Stimulated activated CD8-positive, alpha-beta memory T cell treated with anti-CD3 and anti-CD28 coated beads, Interleukin-7, amount 100 ng/mL, for 24 hours (primary cell): ENCODE measurements around the gene CDHR2.
"Not testable (repeated sequence)": the region's sequence is repeated elsewhere in the genome, so short reads cannot be mapped to it uniquely, and the experiment has no call there.

ENCODE experiments used
- DNase-seq: peaks from one replicate; pipeline ENCODE4 v3.0.0-alpha.2; 2020; ENCODE audit warnings: low read depth

Gene CDHR2

GRCh38 chr5:176596689-176597416 lies 47.7 kb downstream of the CDHR2 start:
- no peak for DNase-seq

DNA sequence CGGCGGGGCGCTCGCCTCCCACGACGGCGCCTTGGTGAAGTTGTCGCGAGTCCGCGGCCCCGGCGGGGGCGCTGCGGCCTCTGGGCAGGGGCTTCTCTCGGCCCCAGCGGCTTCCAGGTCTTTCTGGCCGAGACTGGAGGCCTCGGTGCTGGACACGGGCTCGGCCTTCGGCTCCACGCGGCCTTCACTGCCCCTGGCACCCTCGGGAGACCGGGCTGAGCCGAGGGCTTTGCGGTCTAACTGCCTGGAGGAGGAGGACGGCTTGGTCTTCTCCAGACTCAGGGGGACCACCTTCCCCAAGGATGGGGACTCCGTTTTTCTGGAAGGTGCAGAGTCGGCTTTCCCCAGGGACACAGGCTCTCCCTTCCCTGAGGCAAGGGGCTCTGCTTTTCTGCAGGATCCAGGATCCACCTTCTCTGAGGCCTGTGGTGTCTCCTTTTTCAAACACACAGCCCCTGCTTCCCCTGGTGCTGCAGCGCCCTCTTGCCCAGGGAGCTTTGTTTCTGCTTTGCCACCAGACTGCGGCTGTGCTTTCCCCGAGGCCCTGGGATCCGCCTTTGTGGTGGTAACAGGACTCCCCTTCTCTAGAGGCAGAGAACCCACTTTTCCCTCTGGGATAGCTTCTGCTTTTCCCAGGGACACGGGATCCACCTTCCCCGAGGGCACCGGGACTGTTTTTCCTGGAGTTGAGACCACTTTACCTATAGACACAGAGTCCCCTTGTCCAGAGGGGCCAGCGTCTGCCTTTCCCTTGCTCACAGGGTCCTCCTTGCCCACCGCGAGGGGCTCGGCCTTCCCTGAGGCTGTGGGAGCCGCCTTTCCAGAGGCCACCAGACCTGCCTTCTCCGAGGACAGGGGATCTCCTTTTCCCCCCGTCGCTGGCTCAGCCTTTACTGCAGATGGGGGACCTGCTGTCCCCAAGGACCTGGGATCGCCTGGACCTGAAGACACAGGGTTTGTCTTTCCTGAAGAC lies 48.6 kb downstream of the CDHR2 start:
- DNase-seq = no peak

DNA sequence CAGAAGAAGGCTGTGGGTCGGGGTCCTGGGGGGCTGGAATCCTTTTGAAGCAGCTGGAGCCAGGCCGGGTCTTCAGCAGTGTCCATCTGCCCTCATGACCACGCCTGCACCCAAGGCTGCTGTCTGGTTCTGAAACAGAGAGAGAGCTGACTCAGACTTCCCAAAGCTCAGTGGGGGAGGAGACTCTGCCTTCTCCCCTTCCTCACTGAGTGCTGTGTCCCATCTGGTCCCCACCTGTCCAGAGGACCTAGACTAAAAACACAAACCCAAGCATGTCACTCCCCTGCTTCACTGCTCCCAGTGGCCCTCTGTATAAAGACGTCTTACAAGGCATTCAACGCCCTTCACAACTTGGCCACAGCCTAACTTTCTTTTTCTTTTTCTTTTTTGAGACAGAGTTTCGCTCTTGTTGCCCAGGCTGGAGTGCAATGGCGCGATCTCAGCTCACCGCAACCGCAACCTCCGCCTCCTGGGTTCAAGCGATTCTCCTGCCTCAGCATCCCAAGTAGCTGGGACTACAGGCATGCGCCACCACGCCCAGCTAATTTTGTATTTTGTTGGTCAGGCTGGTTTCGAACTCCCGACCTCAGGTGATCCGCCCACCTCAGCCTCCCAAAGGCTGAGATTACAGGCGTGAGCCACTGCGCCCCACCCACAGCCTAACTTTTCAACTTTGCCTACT lies 50.7 kb downstream of the CDHR2 start:
- DNase-seq = not testable (repeated sequence)

- DNase-seq = no peak
Measured at GRCh38 chr5:176601901-176602482, 52.9 kb downstream of the CDHR2 start.

GRCh38 chr5:176603091-176603490 lies 53.9 kb downstream of the CDHR2 start:
- DNase-seq = no peak

DNA sequence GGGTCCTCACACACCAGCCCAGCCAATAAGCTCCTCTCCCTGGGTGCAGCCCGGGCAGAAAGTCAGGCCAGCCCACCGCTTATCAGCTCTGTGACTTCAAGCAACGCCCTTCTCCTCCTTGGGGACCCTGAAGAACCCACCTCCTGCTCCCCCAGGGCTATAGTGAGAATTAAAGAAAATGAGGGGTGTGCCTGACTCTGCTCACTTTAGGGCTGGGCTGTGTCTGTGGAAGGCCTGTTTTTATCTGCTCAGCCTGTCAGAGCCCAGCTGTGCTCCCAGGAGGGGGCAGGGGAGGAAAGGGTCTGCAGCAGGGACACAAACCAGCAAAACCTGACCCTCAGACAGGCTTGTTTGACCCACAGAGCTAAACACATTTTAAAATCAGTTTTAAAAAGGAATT lies 56.9 kb downstream of the CDHR2 start:
- DNase-seq = no peak

DNA sequence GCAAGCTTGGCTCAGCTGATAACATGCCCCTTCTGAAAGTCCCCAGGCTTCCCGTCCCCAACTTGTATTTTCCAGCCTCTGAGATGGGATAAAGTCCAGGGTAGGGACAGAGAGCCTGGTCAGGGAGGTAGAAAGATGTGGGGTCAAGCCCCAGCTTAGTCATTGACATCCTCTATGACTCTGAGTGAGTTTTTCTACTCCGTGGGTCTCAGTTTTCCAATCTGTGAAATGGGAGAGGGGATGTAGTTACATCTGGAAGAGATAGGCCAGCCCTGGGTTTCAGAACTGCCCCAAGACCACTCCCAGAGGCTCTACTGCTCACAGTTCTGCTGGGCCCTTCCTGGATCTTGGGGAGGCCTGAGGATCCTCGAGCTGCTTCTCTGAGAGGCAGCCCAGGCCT lies 57.7 kb downstream of the CDHR2 start:
- no peak for DNase-seq

GRCh38 chr5:176608142-176608705 lies 59.1 kb downstream of the CDHR2 start:
- DNase-seq = no peak

- no peak for DNase-seq
Measured at GRCh38 chr5:176608937-176609723, 60.0 kb downstream of the CDHR2 start.

DNA sequence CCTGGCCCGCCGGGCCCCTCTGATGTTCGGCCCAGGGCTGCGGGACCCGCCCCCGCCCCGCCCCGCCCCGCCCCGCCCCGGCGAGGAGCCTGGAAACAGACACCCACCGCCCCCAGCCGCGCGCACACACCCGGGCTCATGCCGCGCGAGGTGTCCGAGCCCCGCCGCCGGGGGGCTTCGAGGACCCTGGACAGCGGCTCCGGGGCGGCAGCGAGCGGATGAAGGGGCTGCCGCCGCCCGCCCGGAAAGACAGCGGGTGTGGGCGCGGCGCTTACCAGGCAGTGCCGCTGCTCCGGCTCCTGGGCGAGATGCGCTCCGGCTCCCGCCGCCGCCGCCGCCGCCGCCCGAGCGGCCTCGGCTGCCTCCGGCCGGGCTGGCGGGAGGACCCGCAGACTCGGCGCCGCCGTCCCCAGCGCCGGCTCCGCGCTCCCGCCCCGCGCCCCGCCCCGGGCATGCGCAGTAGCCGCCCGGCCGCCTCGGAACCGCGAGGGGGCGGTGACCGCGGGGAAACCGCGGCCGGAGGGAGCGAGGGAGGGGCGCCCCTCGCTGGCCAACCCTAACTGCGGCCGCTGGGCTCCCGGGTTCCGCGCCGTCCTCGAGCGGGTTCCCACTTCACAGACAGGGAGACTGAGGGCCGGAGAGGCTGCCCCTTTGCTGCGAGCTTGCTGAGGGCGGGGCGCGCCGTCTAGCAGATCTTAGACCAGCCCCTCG lies 60.7 kb downstream of the CDHR2 start, which contains the start of gene GPRIN1:
Gene GPRIN1, minus strand, starts transcription at position 433 of the 711 bp plus-strand sequence. CDS start 10,322 bp downstream, outside the sequence.
- DNase-seq = peak; percentile 28

DNA sequence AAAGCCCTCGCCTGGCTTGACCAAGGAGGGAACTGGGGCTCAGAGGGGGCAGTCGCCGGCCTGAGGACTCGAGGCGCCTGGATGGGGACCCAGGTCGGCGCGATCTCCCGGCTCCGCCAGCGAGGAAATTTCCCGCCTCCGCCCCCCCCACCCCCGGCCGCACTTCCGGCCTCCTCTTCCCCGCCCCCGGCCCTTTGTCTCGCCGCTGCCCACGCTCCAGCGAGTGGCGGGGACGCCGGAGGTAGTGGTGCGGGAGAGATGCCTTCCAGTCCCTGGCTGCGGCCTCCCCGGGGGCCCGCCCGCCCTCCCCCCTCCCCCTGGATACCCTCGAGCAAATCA lies 61.3 kb downstream of the CDHR2 start:
- no peak for DNase-seq

DNA sequence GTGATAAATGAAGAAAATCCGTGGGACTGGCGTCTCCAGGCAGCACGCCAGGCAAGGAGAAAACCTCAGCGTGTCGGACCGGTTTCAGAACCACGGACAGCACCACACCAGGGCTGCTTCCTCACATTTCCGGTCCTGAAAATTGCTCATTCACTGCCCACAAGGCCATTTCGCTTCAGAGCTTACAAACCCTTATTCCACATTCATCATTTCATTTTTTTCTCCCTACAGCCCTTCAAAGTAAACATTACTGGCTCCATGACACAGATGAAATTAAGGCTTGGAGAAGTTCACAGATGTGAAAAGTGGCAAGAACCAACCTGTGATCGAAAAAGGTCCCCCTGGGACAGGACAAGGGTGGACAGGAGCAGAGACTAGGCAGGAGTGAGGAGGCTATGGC lies 62.3 kb downstream of the CDHR2 start:
- DNase-seq = no peak

DNA sequence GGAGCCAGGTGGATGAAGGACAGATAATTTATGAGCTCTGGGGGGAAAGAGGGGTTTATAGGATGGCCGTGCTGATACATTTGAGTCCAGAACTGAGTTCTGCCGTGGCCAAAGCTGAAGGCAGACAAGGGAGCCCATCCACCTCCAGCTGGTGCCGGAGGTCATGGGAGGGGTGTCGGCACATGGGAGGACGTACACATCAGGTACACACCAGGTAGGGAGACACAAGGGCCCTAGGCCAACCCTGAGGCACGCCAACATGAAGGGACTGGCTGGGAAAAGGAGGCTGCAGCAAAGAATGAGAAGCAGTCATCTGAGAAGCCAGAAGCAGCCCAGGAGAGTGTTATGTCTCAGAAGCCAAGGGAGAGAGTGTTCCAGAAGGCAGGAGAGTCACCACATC lies 62.9 kb downstream of the CDHR2 start:
- DNase-seq = no peak

- DNase-seq = no peak
Measured at GRCh38 chr5:176612855-176613254, 63.7 kb downstream of the CDHR2 start.

GRCh38 chr5:176614805-176615478 lies 65.8 kb downstream of the CDHR2 start:
- no peak for DNase-seq

- no peak for DNase-seq
Measured at GRCh38 chr5:176616511-176616910, 67.4 kb downstream of the CDHR2 start.

DNA sequence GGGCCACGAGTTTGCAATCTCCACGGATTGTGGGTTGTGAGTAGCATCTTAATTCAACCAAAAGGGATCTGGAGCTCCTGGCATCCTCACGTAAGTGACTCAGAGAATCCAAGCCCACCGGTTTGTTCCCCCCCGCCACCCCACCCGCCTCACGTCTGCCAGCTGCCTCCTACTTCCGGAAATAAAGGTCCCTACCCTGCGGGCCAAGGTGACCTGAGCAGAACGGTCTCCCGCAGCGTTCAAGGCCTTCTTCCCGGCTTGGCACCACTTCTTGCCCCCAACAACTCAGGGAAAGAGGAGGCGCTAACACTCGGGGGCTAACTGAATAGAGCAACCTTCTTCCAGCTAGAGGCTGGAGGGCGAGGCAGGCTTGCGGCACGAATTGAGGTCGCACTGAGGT lies 69.6 kb downstream of the CDHR2 start:
- no peak for DNase-seq

DNA sequence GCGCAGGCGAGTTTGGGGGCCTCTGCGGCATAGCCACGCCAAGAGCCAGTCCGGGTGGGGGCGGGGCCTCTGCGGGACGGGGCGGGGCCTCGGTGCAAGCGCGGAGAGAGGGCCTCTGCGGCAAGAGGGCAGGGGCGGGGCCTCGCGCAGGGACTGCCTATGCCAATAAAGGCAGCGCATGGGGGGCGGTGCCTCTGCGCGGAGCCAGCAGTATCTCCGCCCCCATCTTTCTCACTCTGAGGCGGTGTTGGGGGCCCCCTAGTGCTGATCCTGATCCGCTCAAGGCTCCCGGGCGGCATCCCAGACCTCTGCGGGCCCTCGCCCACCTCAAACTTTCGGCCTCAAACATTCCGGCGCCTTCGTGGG lies 70.0 kb downstream of the CDHR2 start:
- DNase-seq = peak; percentile 71

DNA sequence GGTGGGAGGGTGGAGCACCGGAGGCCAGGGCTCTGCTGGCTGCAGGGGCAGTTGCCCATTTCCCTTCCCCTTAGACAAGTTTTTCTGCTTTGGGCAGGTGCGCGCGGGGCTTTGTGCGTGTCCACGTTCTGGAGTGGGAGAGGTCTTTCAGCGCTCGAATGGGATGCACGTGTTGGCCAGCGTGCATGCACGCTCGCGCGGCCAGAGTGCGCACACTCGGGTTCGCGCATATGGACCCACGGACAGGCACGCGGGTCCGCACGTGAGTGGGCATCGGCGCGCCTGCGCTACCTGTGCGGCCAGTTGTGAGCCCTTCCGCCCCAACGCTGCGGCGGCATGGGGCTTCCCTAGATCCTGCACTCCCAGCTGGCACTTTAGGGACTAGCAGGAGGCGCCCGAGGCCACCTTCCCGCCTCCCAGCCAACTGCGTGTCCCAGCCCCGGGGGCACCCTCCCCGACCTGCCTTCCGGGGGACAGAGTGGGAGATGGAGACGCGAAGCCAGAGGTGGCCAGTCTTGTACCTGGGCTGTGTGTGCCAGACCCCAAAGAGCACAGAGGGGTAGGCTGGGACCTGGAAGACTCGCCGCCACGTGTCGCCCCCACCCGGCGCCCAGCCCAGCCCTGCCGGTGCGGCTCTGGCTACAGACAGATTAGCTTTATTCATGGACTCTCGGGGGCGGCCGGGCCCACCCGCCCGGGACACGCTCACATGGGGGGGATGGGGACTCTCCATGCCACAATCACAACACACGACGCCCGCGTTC lies 70.6 kb downstream of the CDHR2 start:
- DNase-seq = no peak
